Type B pancreatic cell (in vitro differentiated cells): Measurements from ENCODE around the gene NTS. TPM values are rescaled to one million over a fixed set of nuclear protein-coding genes. Genes with fewer than 3 reads are reported as not detected.

ENCODE experiments used
- DNase-seq: peaks from one replicate; pipeline ENCODE4 v3.0.0; 2021; ENCODE audit warnings: mixed read lengths; ENCODE audit not compliant: unreplicated experiment; ENCODE audit errors: extremely low spot score
- H3K27ac Mint-ChIP-seq: 2 replicates; pipeline ENCODE4 v1.8.0; 2021; ENCODE audit warnings: mild to moderate bottlenecking, mixed read lengths
- H3K27me3 Mint-ChIP-seq: 2 replicates; pipeline ENCODE4 v1.8.0; 2021; ENCODE audit warnings: mixed read lengths
- H3K36me3 Mint-ChIP-seq: 2 replicates; pipeline ENCODE4 v1.8.0; 2021; ENCODE audit warnings: mixed read lengths
- H3K4me1 Mint-ChIP-seq: one replicate; pipeline ENCODE4 v1.8.0; 2021; ENCODE audit warnings: mixed read lengths; ENCODE audit not compliant: unreplicated experiment
- H3K4me3 Mint-ChIP-seq: 2 replicates; pipeline ENCODE4 v1.8.0; 2021; ENCODE audit warnings: mild to moderate bottlenecking, mixed read lengths
- H3K9me3 Mint-ChIP-seq: 2 replicates; pipeline ENCODE4 v1.8.0; 2021; ENCODE audit warnings: mixed read lengths
- CTCF ChIP-seq: fragments of 200-600 bp; sonication (generic); conservative IDR thresholded peaks from 2 replicates; pipeline ENCODE4 v1.5.0; 2021; ENCODE audit warnings: antibody characterized with exemption, mild to moderate bottlenecking
- total RNA-seq: library from RNA; stranded (reverse); gene quantifications from 2 replicates; pipeline ENCODE4 v1.2.1, GENCODE V29; 2021; ENCODE audit warnings: low replicate concordance

Gene NTS
- total RNA-seq, 1 donor from 2014 or later, result 75.7 TPM

DNA sequence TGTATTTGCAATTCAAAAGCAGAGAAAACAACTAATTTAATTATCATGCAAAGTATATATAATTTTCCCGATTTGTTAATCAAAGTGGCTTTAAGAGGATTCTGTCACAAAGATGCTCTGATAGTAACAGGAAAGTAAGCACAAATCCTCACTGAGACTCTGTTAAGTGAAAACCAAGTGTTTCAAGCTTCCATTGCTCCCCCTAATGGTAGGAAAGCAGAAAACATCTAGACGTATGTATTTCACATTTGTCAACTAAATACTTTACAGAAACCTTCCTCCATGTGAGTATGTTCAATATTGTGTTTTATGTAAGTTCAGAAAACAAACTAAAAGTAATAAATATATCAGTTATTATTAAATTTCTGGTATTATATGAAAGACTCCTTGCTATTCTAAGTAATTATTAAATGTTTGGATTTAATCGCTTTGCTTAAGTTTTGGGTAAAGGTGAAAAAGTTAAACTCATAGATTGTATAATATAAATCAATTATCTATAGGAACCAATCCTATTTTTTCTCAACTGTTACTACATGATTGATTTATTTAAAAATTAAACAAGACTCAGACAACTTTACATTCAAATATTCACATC is 1.5 kb upstream of the NTS start:
- DNase-seq, result no peak
- peaks cover 8% of the 10 kb centered on the region for H3K27me3 Mint-ChIP-seq

GRCh38 chr12:85877459-85877858 is 3.4 kb downstream of the NTS start:
- no peak for TF ChIP-seq CTCF
- Mint-ChIP-seq H3K4me3 (no peak overlapping the region), H3K27ac (no peak overlapping the region), H3K9me3 (no peaks in the 10 kb centered on the region), H3K36me3 (no peaks in the 10 kb centered on the region), H3K27me3 (peaks cover 8% of the 10 kb centered on the region), H3K4me1 (peaks cover 7% of the 10 kb centered on the region)
- DNase-seq, result no peak

More for the DNA sequence above, 1.5 kb upstream of the NTS start:
- Mint-ChIP-seq H3K9me3 (no peaks in the 10 kb centered on the region), H3K36me3 (no peaks in the 10 kb centered on the region), H3K4me1 (peaks cover 7% of the 10 kb centered on the region), H3K27ac (no peak overlapping the region), H3K4me3 (no peak overlapping the region)
- TF ChIP-seq CTCF, result peak; percentile 88

- Mint-ChIP-seq H3K27me3 (no peaks in the 10 kb centered on the region), H3K9me3 (no peaks in the 10 kb centered on the region), H3K27ac (no peak overlapping the region), H3K4me3 (no peak overlapping the region), H3K36me3 (no peaks in the 10 kb centered on the region), H3K4me1 (no peaks in the 10 kb centered on the region)
- no peak for DNase-seq
- no peak for TF ChIP-seq CTCF
These were observed 9.7 kb downstream of the NTS start for GRCh38 chr12:85883763-85884162.

DNA sequence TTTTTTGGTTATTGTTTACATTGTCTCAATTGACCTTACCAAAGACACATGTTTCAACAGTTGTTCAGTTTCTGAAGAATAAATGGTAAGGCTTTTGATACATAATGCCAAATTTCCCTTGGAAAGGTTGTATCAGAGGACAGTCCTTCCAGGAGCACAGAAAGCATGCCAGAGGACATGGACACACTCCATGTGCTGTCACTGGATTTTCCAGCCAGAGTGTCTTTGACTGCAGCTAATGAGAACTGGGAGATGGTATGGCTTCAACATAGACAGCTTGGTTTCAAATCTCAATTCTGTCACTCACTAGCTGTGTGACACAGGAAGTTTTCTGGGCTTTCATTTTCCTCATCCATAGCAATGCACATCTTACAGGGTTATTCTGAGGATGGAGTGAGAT is 20.6 kb downstream of the NTS start:
- Mint-ChIP-seq H3K9me3 (no peaks in the 10 kb centered on the region), H3K27me3 (no peaks in the 10 kb centered on the region), H3K36me3 (no peaks in the 10 kb centered on the region), H3K4me1 (peaks cover 4% of the 10 kb centered on the region), H3K27ac (no peak overlapping the region), H3K4me3 (no peak overlapping the region)
- TF ChIP-seq CTCF, result no peak
- DNase-seq, result no peak

DNA sequence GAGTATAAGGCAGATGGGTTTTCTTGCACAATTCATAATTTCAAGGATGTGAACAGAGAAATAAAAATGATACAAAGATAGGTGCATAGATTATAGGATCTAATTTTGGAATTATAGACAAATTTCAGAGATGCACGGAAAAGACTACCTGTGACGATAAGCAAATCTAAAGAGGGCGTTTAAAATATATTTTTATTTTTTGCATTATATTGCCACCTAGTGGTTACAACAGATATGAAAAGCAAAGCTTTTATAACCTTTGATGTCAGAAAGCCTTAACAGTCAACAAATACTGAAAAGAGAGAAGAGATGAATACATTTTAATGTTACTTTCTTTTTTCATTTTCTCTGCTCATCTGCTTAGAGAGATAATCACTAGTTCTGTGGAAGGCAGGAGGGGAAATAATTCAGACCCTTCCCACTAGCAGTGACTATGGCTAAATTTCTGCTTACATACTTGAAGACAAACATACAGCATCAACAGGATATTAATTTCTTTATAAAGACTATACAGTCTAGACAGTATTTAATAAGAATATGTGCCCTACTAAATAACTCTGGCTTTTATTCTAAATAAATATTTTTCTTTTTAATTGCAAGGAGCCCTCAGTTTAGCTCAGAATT is 46.3 kb downstream of the NTS start:
- Mint-ChIP-seq H3K4me1 (no peaks in the 10 kb centered on the region), H3K36me3 (no peaks in the 10 kb centered on the region), H3K27ac (no peak overlapping the region), H3K27me3 (no peaks in the 10 kb centered on the region), H3K9me3 (no peaks in the 10 kb centered on the region), H3K4me3 (no peak overlapping the region)
- peak; percentile 89 for TF ChIP-seq CTCF
- DNase-seq, result no peak
